Natural killer cell (primary cell): ENCODE measurements around the gene CCDC13. TPM values are rescaled to one million over a fixed set of nuclear protein-coding genes. Genes with fewer than 3 reads are reported as not detected.
A peak's percentile ranks its signal among the peaks of the same experiment; 100 is the strongest.

ENCODE experiments used
- ATAC-seq, 3 donors: fragments of 150-1000 bp in 2 of 3; fragments of 200-7000 bp in 1 of 3; cut with Tn5 transposase; 1 replicate in 1 of 3; 2 replicates in 2 of 3; pipeline ENCODE4 v1.10.0; 2021; ENCODE audit warnings: mild to moderate bottlenecking in 2 of 3, moderate library complexity in 2 of 3
- DNase-seq, 2 donors: peaks; one replicate each; pipeline versions ENCODE4 v3.0.0 to v3.0.0-alpha.2; 2013 to 2021; ENCODE audit warnings: mixed read lengths in 1 of 2
- H3K27ac ChIP-seq: one replicate; pipeline ENCODE4 v1.5.1; 2013; ENCODE audit warnings: mild to moderate bottlenecking, low read length
- H3K27me3 ChIP-seq: one replicate; pipeline ENCODE4 v1.6.1; 2013; ENCODE audit warnings: low read length; ENCODE audit not compliant: control insufficient read depth, insufficient read depth
- H3K36me3 ChIP-seq: one replicate; pipeline ENCODE4 v1.6.1; 2013; ENCODE audit warnings: low read length; ENCODE audit not compliant: control insufficient read depth, insufficient read depth
- H3K4me1 ChIP-seq: one replicate; pipeline ENCODE4 v1.6.1; 2013; ENCODE audit warnings: low read length; ENCODE audit not compliant: control insufficient read depth, insufficient read depth
- H3K4me3 ChIP-seq: one replicate; pipeline ENCODE4 v1.5.1; 2013; ENCODE audit warnings: low read length
- H3K9me3 ChIP-seq: one replicate; pipeline ENCODE4 v1.6.1; 2013; ENCODE audit warnings: low read length; ENCODE audit not compliant: control insufficient read depth, insufficient read depth
- H3K27ac Mint-ChIP-seq, 2 donors: one replicate each; pipeline ENCODE4 v1.8.0; 2022; ENCODE audit warnings: mild to moderate bottlenecking in 2 of 2, mixed read lengths in 2 of 2, moderate library complexity in 1 of 2
- H3K27me3 Mint-ChIP-seq, 2 donors: one replicate each; pipeline ENCODE4 v1.8.0; 2022; ENCODE audit warnings: low read depth in 2 of 2, mixed read lengths in 2 of 2
- H3K36me3 Mint-ChIP-seq: one replicate; pipeline ENCODE4 v1.8.0; 2022; ENCODE audit warnings: mixed read lengths
- H3K4me1 Mint-ChIP-seq, 2 donors: one replicate each; pipeline ENCODE4 v1.8.0; 2022; ENCODE audit warnings: mixed read lengths in 2 of 2
- H3K4me3 Mint-ChIP-seq: one replicate; pipeline ENCODE4 v1.8.0; 2022; ENCODE audit warnings: mild to moderate bottlenecking, moderate library complexity, mixed read lengths
- H3K9me3 Mint-ChIP-seq, 2 donors: one replicate each; pipeline ENCODE4 v1.8.0; 2022; ENCODE audit warnings: mixed read lengths in 2 of 2
- WGBS: methylation state at CpG from one replicate; pipeline ENCODE4 v1.1.7; 2013; ENCODE audit warnings: missing lambda C conversion rate; ENCODE audit not compliant: insufficient coverage; 5-methylcytosine and 5-hydroxymethylcytosine counted together
- intact Hi-C: fragments of 100-400 bp; cut with micrococcal nuclease; formaldehyde crosslinking; loops from one replicate; pipeline ENCODE4 v1.14.2; 2022
- total RNA-seq, 4 donors: library from RNA; stranded (reverse); fragments of 120-200 nt in 1 of 4; gene quantifications; one replicate each; pipeline versions ENCODE4 v1.2.3 to v1.2.4, GENCODE V29; 2013 to 2022
- TF ChIP-seq, protein P1 (sequence below): fragments of 200-600 bp; IDR thresholded peaks from one replicate; pipeline ENCODE4 v1.8.0; 2022; ENCODE audit warnings: antibody characterized with exemption

Gene CCDC13
- total RNA-seq, 3 donors from 2014 or later (not counting 1 experiment from before 2014, with no cell fraction given) = 0.35 to 0.88 (median 0.47) TPM

DNA sequence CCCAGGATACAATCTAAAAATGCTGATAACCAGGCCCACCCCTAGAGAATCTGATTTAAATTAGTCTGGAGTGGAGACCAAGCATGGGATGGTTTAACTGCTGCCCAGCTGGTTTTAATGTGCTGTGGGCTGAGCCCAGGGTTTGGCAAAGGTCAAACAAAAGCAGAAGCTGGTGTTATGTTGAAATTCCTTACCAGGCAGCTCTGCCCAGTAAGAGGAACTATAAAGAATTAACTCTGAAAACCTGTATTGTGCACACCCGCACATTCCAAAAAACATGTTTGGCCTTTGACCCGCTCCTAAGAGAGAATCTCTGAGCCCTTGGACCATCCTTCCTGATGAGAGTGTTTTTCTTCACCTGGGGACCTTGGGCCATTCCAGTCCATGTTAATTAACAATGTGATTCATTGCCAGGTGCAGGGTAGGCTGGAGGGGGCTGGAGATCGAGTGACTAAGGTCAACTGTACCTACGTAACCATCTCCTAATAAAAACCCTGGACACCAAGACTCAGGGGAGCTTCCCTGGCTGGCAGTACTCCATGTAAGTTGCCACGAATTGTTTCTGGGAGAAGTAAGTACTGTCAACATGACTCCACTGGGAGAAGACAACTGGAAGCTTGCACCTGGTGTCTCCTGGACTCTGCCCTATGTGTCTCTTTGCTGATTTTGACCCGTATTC, 10.9 kb downstream of the CCDC13 start:
- ATAC-seq (peak in 1 of 3 donors; percentile 70), DNase-seq (no peak)
- H3K4me1 ChIP-seq = peaks cover 12% of the 10 kb centered on the region
- Mint-ChIP-seq H3K36me3 (no peaks in the 10 kb centered on the region), H3K27ac (no peak overlapping the region), H3K27me3 (peaks cover 11 to 12% of the 10 kb centered on the region in 2 donors), H3K4me3 (no peak overlapping the region), H3K4me1 (no peaks in the 10 kb centered on the region), H3K9me3 (no peaks in the 10 kb centered on the region)
- TF ChIP-seq, protein P1, sequence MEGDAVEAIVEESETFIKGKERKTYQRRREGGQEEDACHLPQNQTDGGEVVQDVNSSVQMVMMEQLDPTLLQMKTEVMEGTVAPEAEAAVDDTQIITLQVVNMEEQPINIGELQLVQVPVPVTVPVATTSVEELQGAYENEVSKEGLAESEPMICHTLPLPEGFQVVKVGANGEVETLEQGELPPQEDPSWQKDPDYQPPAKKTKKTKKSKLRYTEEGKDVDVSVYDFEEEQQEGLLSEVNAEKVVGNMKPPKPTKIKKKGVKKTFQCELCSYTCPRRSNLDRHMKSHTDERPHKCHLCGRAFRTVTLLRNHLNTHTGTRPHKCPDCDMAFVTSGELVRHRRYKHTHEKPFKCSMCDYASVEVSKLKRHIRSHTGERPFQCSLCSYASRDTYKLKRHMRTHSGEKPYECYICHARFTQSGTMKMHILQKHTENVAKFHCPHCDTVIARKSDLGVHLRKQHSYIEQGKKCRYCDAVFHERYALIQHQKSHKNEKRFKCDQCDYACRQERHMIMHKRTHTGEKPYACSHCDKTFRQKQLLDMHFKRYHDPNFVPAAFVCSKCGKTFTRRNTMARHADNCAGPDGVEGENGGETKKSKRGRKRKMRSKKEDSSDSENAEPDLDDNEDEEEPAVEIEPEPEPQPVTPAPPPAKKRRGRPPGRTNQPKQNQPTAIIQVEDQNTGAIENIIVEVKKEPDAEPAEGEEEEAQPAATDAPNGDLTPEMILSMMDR = no peak
- no peak overlapping the region for H3K4me3 ChIP-seq
- H3K27ac ChIP-seq = no peak overlapping the region
- H3K36me3 ChIP-seq = no peaks in the 10 kb centered on the region
- no peaks in the 10 kb centered on the region for H3K27me3 ChIP-seq
- no peaks in the 10 kb centered on the region for H3K9me3 ChIP-seq
- intact Hi-C loops = no loop called here
- 75% methylated on average over 6 of the region's 6 CpGs for WGBS

DNA sequence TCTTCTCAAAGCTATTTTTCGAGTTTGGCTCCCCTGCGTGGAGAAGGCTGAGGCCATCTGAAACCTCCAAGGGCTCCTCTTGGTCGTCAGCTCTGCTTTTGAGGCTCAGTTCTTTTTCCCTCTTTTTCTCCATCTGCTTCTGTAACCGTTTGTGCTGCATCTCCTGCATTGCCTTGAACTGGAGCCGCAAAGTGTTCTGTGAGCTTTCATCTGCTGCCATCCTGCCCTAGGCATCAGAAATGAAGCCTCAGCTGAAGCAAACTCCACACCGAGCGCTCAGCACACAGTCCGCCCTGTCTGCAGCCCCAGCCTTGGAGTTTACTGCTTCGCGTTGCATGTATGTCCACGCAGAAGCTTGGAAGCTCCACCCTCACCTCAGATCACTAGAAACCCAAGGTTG, 14.9 kb downstream of the CCDC13 start:
- no peak overlapping the region for H3K27ac ChIP-seq
- no peaks in the 10 kb centered on the region for H3K9me3 ChIP-seq
- Mint-ChIP-seq H3K9me3 (no peaks in the 10 kb centered on the region), H3K27ac (no peak overlapping the region), H3K27me3 (peaks cover 11 to 12% of the 10 kb centered on the region in 2 donors), H3K36me3 (no peaks in the 10 kb centered on the region), H3K4me3 (no peak overlapping the region), H3K4me1 (no peaks in the 10 kb centered on the region)
- intact Hi-C loops = no loop called here
- ATAC-seq (no peak), DNase-seq (no peak)
- WGBS = 90% methylated on average over 11 of the region's 11 CpGs
- no peak overlapping the region for H3K4me3 ChIP-seq
- H3K27me3 ChIP-seq = no peaks in the 10 kb centered on the region
- no peaks in the 10 kb centered on the region for H3K36me3 ChIP-seq
- TF ChIP-seq, protein P1 = no peak
- H3K4me1 ChIP-seq = peaks cover 4% of the 10 kb centered on the region

DNA sequence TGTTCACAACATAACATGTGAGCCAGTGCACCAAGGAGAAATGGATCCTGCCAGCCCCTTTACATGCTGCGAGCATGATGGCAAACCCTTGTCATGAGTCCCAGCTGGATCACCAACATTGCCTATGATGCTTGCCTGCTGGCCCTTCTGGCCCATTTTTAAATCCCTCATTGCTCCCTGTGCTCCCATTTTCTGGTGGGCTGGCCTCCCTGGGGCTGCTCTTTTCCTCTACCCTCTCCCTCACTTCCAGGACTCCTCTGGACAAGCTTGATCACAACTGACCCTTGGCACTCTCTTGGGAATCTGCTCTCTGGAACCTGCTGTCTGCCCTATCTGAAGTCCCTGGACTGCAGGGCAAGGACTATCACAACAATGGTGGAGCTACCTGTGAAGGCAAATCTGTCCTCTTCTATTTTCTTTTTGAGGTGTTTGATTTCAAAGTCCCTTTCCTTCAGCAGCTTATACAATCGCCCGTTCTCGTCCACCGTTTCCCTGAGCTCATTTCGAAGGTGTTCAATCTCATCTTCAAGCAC, 16.3 kb downstream of the CCDC13 start:
- Mint-ChIP-seq H3K36me3 (no peaks in the 10 kb centered on the region), H3K27me3 (peaks cover 11 to 12% of the 10 kb centered on the region in 2 donors), H3K4me3 (no peak overlapping the region), H3K27ac (no peak overlapping the region), H3K4me1 (no peaks in the 10 kb centered on the region), H3K9me3 (no peaks in the 10 kb centered on the region)
- 95% methylated on average over 6 of the region's 6 CpGs for WGBS
- TF ChIP-seq, protein P1 = no peak
- H3K9me3 ChIP-seq = no peaks in the 10 kb centered on the region
- no peak for DNase-seq
- peaks cover 4% of the 10 kb centered on the region for H3K4me1 ChIP-seq
- intact Hi-C loops = no loop called here
- no peak overlapping the region for H3K4me3 ChIP-seq
- no peaks in the 10 kb centered on the region for H3K27me3 ChIP-seq
- no peak for ATAC-seq
- no peaks in the 10 kb centered on the region for H3K36me3 ChIP-seq
- H3K27ac ChIP-seq = no peak overlapping the region
